SJCRH30 (cell line): ENCODE results near the gene USP1. TPM values are rescaled to one million over a fixed set of nuclear protein-coding genes. Genes with fewer than 3 reads are reported as not detected.
A peak's percentile ranks its signal among the peaks of the same experiment; 100 is the strongest.

ENCODE experiments used
- DNase-seq, 2 experiments: peaks; one replicate each; pipeline ENCODE4 v3.0.0-alpha.2; 2015 to 2020
- H3K27ac ChIP-seq: fragments of 250-450 bp; sonication (Bioruptor Pico); 2 replicates; pipeline ENCODE4 v1.5.1; 2020; ENCODE audit warnings: mild to moderate bottlenecking, moderate library complexity
- H3K27me3 ChIP-seq: fragments of 250-450 bp; sonication (Bioruptor Pico); 2 replicates; pipeline ENCODE4 v1.5.1; 2020; ENCODE audit warnings: mild to moderate bottlenecking, moderate library complexity
- H3K36me3 ChIP-seq: fragments of 250-450 bp; sonication (Bioruptor Pico); 2 replicates; pipeline ENCODE4 v1.5.1; 2020; ENCODE audit warnings: mild to moderate bottlenecking, moderate library complexity
- H3K4me1 ChIP-seq: fragments of 250-450 bp; sonication (Bioruptor Pico); 2 replicates; pipeline ENCODE4 v1.5.1; 2020; ENCODE audit warnings: mild to moderate bottlenecking, moderate library complexity
- H3K4me3 ChIP-seq: fragments of 250-450 bp; sonication (Bioruptor Pico); 2 replicates; pipeline ENCODE4 v1.5.1; 2020; ENCODE audit warnings: mild to moderate bottlenecking, moderate library complexity
- H3K9me3 ChIP-seq: fragments of 250-450 bp; sonication (Bioruptor Pico); replicated peaks from 2 replicates; pipeline ENCODE4 v1.5.1; 2020; ENCODE audit warnings: mild to moderate bottlenecking, moderate library complexity
- total RNA-seq: library from RNA; depleted of rRNA; stranded (reverse); fragments of >200 nt; shearing (Covaris generic); gene quantifications from 2 replicates; pipeline ENCODE4 v1.2.3, GENCODE V29; 2014

USP1 gene
- total RNA-seq, 1 experiment from 2014 or later = 165 TPM

DNA sequence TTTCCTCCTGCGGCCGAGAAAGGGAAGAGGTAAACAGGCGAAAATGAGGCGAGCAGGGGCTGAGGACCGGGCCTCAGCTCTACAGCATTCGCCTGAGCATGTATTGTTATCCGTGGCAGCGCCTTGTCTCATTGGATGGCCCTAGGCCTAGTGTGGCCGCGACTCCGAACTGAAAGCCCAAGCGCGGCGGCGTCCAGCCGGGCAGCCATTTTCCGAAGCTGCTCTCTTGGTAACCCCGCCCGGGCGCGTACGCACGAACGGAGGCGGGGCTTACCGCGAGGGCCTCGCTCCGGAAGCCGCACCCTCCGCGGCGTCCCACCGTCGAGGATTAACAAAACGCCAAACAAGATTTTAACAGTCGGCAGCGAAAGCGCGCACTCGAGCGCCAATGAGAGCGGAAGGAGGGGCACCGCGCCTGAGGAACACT is 797 bp upstream of the USP1 start:
- Histone ChIP-seq H3K36me3 (peaks cover 25% of the 10 kb centered on the region), H3K9me3 (no peaks in the 10 kb centered on the region), H3K4me3 (peak overlapping the region; percentile 89), H3K27me3 (no peaks in the 10 kb centered on the region), H3K27ac (peak overlapping the region; percentile 100), H3K4me1 (peaks cover 9% of the 10 kb centered on the region)
- DNase-seq = no peak

DNA sequence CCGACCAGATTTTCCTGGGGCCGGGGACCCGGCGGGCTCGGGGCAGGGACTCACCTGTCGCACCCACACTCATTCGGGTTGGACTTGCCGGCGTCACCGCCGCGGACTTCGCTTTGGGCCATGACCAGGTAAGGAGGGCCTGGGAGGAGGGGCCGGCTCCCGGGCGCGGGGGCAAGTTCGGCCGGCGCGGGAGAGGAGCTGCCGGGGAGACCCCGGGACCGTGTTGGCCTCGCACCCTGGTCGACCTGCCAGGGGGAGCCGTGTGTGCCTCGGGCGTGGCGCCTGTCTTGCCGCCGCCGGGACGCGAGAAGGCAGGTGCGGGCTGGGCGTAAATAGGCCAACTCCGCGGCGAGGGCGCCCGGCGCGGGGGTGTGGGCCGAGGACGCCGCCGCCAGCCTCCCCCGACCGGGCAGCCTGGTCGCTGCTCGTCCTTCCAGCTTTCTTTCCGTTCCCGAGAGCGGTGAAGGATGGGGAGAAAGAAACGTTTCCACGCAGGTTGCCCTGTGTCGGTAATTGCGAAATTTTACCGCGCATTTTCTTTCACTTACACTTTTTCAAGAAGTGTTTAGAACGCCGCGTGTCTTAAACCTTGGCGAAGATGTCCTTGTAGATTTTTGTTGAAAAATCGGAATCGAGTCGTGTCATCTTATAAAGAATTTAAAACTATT is 558 bp downstream of the USP1 start:
- peak overlapping the region; percentile 100 for H3K27ac ChIP-seq
- peaks cover 39% of the 10 kb centered on the region for H3K36me3 ChIP-seq
- peak; percentile 57 to 63 for DNase-seq
- peaks cover 9% of the 10 kb centered on the region for H3K4me1 ChIP-seq
- peak overlapping the region; percentile 89 for H3K4me3 ChIP-seq
- no peaks in the 10 kb centered on the region for H3K9me3 ChIP-seq
- H3K27me3 ChIP-seq = no peaks in the 10 kb centered on the region

- Histone ChIP-seq H3K4me3 (peak overlapping the region; percentile 89), H3K4me1 (peaks cover 8% of the 10 kb centered on the region), H3K27me3 (no peaks in the 10 kb centered on the region), H3K9me3 (no peaks in the 10 kb centered on the region), H3K36me3 (peaks cover 46% of the 10 kb centered on the region), H3K27ac (peak overlapping the region; percentile 100)
- DNase-seq = peak in 1 of 2 experiments; percentile 53
Observed at GRCh38 chr1:62438163-62438562, 1.3 kb downstream of the USP1 start.

GRCh38 chr1:62439652-62440371 is 3.0 kb downstream of the USP1 start:
- H3K4me1 ChIP-seq = peaks cover 4% of the 10 kb centered on the region; the same call in 1 of the 2 replicates
- peaks cover 61% of the 10 kb centered on the region for H3K36me3 ChIP-seq
- no peak overlapping the region for H3K27ac ChIP-seq
- no peak for DNase-seq
- H3K27me3 ChIP-seq = no peaks in the 10 kb centered on the region
- no peaks in the 10 kb centered on the region for H3K9me3 ChIP-seq
- no peak overlapping the region for H3K4me3 ChIP-seq

GRCh38 chr1:62444701-62445100 is 7.9 kb downstream of the USP1 start:
- Histone ChIP-seq H3K36me3 (peaks cover 96% of the 10 kb centered on the region), H3K27me3 (no peaks in the 10 kb centered on the region), H3K4me3 (no peak overlapping the region), H3K9me3 (no peaks in the 10 kb centered on the region), H3K27ac (no peak overlapping the region), H3K4me1 (peaks cover under 1% of the 10 kb centered on the region; the same call in 1 of the 2 replicates)
- DNase-seq = no peak

- H3K4me1 ChIP-seq = no peaks in the 10 kb centered on the region
- peaks cover 94% of the 10 kb centered on the region for H3K36me3 ChIP-seq
- no peak overlapping the region for H3K4me3 ChIP-seq
- no peaks in the 10 kb centered on the region for H3K27me3 ChIP-seq
- no peak overlapping the region for H3K27ac ChIP-seq
- no peak for DNase-seq
- H3K9me3 ChIP-seq = no peaks in the 10 kb centered on the region
Observed at GRCh38 chr1:62448221-62448933, 11.5 kb downstream of the USP1 start.

GRCh38 chr1:62450301-62450700 is 13.5 kb downstream of the USP1 start:
- Histone ChIP-seq H3K27ac (no peak overlapping the region), H3K36me3 (peaks cover 93% of the 10 kb centered on the region)
- DNase-seq = no peak

GRCh38 chr1:62452951-62453350 is 16.1 kb downstream of the USP1 start:
- Histone ChIP-seq H3K4me1 (no peaks in the 10 kb centered on the region), H3K27ac (no peak overlapping the region), H3K36me3 (peaks cover 74% of the 10 kb centered on the region), H3K27me3 (no peaks in the 10 kb centered on the region), H3K9me3 (no peaks in the 10 kb centered on the region), H3K4me3 (no peak overlapping the region)
- DNase-seq = no peak

More at GRCh38 chr1:62450301-62450700, 13.5 kb downstream of the USP1 start:
- H3K4me3 ChIP-seq = no peak overlapping the region
- no peaks in the 10 kb centered on the region for H3K4me1 ChIP-seq
- no peaks in the 10 kb centered on the region for H3K9me3 ChIP-seq
- no peaks in the 10 kb centered on the region for H3K27me3 ChIP-seq

DNA sequence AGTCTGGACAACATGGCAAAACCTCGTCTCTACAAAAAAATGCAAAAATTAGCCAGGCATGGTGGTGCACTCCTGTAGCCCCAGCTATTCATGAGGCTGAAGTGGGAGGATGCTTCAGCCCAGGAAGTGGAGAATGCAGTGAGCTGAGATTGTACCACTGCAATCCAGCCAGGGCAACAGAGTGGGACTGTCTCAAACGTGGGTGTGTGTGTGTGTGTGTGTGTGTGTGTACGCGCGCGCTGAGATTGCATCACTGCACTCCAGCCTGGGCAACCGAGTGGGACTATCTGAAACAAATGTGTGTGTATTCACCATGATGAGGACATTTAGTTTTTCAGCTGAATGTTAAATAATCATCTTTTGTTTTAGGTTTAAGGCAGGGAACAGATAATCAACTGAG is 21.1 kb downstream of the USP1 start:
- Histone ChIP-seq H3K9me3 (no peaks in the 10 kb centered on the region), H3K4me3 (no peak overlapping the region), H3K27me3 (no peaks in the 10 kb centered on the region), H3K36me3 (peaks cover 38% of the 10 kb centered on the region), H3K4me1 (no peaks in the 10 kb centered on the region), H3K27ac (no peak overlapping the region)
- no peak for DNase-seq

DNA sequence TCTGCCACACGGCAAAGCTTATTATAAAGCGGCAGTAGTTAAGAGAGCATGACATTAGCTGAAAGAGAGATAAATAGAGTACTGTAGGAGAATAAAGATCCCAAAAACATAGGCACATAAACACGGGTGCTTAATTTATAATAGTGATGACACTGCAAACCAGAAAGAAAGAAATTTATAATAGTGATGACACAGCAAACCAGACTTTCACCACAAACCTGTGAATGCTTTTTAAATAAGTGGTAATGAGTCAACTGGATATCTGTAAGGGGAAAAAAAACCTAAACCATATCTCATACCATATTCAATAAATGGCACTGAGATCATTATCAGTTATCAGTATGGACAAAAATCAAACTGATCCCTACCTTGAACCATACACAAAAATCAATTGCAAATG is 25.5 kb downstream of the USP1 start:
- DNase-seq = no peak
- Histone ChIP-seq H3K9me3 (no peaks in the 10 kb centered on the region), H3K36me3 (peaks cover 36% of the 10 kb centered on the region), H3K27ac (no peak overlapping the region), H3K27me3 (no peaks in the 10 kb centered on the region), H3K4me1 (no peaks in the 10 kb centered on the region), H3K4me3 (no peak overlapping the region)

- no peaks in the 10 kb centered on the region for H3K27me3 ChIP-seq
- no peak overlapping the region for H3K4me3 ChIP-seq
- no peaks in the 10 kb centered on the region for H3K9me3 ChIP-seq
- no peak overlapping the region for H3K27ac ChIP-seq
- H3K36me3 ChIP-seq = peaks cover 45% of the 10 kb centered on the region
- no peak for DNase-seq
- no peaks in the 10 kb centered on the region for H3K4me1 ChIP-seq
Observed at GRCh38 chr1:62467092-62467491, 30.2 kb downstream of the USP1 start.

DNA sequence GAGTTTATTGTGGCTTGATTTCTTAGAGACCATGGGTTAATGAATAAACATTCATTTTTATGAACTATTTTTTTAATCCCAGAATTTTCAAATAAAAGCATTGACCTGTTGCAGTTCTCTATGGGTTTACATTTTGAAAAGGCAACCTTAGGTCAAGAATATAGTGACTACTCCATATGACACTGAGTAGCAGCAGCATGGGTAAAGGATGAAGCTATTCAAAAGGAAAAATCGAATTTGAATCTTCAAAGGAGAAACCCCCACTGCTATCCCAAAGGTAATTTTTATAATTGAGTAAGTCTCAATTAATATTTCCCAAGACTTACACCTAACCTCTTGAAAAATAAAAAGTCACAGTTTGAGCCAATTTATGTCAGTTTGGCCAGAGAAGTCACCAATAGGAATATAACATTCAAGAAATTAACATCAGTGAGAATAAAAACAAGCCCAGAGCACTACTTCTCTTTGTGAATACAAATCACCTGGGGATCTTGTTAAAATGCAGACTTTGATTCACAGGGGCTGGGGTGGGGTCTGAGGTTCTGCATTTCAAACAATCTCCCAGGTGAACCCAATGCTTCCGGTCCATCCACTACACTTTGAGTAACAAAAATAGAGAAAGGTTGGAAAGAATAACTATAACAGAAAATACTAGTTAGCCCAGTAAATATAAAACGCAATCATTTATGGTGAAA is 39.8 kb downstream of the USP1 start:
- Histone ChIP-seq H3K4me1 (no peaks in the 10 kb centered on the region), H3K36me3 (peaks cover 14% of the 10 kb centered on the region), H3K9me3 (no peaks in the 10 kb centered on the region), H3K27ac (no peak overlapping the region), H3K4me3 (no peak overlapping the region), H3K27me3 (no peaks in the 10 kb centered on the region)
- DNase-seq = no peak

DNA sequence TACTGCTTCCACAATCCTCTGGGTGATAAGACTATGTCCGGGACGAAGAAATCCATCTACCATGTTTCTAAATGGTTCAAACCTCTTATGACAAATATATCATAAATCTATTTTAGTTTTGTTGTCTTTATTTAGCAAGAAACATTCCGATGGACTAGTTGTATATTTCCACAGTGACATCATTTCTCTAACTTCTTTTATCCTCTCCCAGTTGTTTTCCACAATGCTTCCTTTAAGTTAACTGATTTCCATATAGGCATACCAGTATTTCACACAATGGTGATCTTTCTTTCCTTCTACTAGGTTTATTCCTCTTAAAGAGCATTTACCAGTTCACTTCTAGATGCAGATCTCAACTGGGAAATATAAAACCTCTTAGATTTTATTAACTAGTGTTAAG is 44.8 kb downstream of the USP1 start:
- H3K27ac ChIP-seq = no peak overlapping the region
- no peak for DNase-seq
- H3K9me3 ChIP-seq = no peaks in the 10 kb centered on the region
- no peak overlapping the region for H3K4me3 ChIP-seq
- H3K4me1 ChIP-seq = no peaks in the 10 kb centered on the region
- H3K36me3 ChIP-seq = no peaks in the 10 kb centered on the region; the same call in 1 of the 2 replicates
- H3K27me3 ChIP-seq = no peaks in the 10 kb centered on the region

- H3K36me3 ChIP-seq = 0 out of 2 replicates have a peak, but pooled peaks cover 3% of the 10 kb centered on the region
- H3K27ac ChIP-seq = no peak overlapping the region
- no peaks in the 10 kb centered on the region for H3K4me1 ChIP-seq
- H3K9me3 ChIP-seq = no peaks in the 10 kb centered on the region
- no peak for DNase-seq
- no peak overlapping the region for H3K4me3 ChIP-seq
- no peaks in the 10 kb centered on the region for H3K27me3 ChIP-seq
Observed at GRCh38 chr1:62484824-62485468, 48.1 kb downstream of the USP1 start.
